Right ventricle myocardium inferior (tissue), 1 donor: ENCODE results near the gene B4GALT7. TPM values are rescaled to one million over a fixed set of nuclear protein-coding genes. Genes with fewer than 3 reads are reported as not detected.
"Not testable (repeated sequence)": the region's sequence is repeated elsewhere in the genome, so short reads cannot be mapped to it uniquely, and the experiment has no call there.

ENCODE experiments used
- ATAC-seq: fragments of 200-7000 bp; cut with Tn5 transposase; one replicate; pipeline ENCODE4 v1.9.1; 2020; ENCODE audit warnings: mild to moderate bottlenecking, moderate library complexity
- DNase-seq: peaks from one replicate; pipeline ENCODE4 v3.0.0; 2021; ENCODE audit errors: missing footprints
- intact Hi-C: fragments of 100-400 bp; cut with DNase I; formaldehyde crosslinking; loops from one replicate; pipeline ENCODE4 v1.11.0; 2022
- long read RNA-seq: library from polyadenylated mRNA; unstranded; transcript quantifications from one replicate; pipeline ENCODE4 v2.0.0, GENCODE V29; 2021
- total RNA-seq: library from RNA; stranded (reverse); fragmentation: NEBNext Ultra II Directional; extraction: Animal tissue kit (Norgen Biotek cat#: 25700); gene quantifications from one replicate; pipeline ENCODE4 v1.2.1, GENCODE V29; 2021
- donor health status: DM: no; HTN: yes; CAD: no; lungs with severe emphysema.

The B4GALT7 gene
- total RNA-seq: 13.2 TPM
- long read RNA-seq, transcript B4GALT7-201 (6 exons, 1,747 nt): major isoform, 12 of 17 reads
- long read RNA-seq, partial matches to known transcripts: 0 of 17 reads
- long read RNA-seq, other reads (novel, unspliced or antisense): 4 of 17 reads

- peak; percentile 95 for DNase-seq
- ATAC-seq: peak; percentile 97
- intact Hi-C loops: loop anchor here (1.0 kb wide), 1 partner anchor 8 kb away; the partner anchor contains the start of gene TMED9
These were observed at the start of gene B4GALT7 for GRCh38 chr5:177599731-177600507. TSS of gene B4GALT7 (plus strand) at chr5:177600132. CDS start at chr5:177600211, 79 bp downstream.

- ATAC-seq: no peak
- intact Hi-C loops: no loop called here
- no peak for DNase-seq
These were observed 47.0 kb upstream of the B4GALT7 start for GRCh38 chr5:177552839-177553455.

- peak; percentile 72 for DNase-seq
- intact Hi-C loops: loop anchor here (2.0 kb wide), 1 partner anchor 37 kb away; the partner anchor contains the start of gene DDX41
- ATAC-seq: peak; percentile 23
These were observed 46.1 kb upstream of the B4GALT7 start for GRCh38 chr5:177553671-177554429.

GRCh38 chr5:177554474-177555111, 45.3 kb upstream of the B4GALT7 start, which contains the start of gene FAM193B:
TSS of gene FAM193B (minus strand) at chr5:177554563. CDS start at chr5:177554458, 105 bp downstream.
- ATAC-seq (peak; percentile 96), DNase-seq (peak; percentile 97)
- intact Hi-C loops: loop anchor here (2.0 to 5.0 kb wide), 2 partner anchors 38 kb away; partner anchors contain the start of genes DDX41 and TMED9

GRCh38 chr5:177555228-177555627, 44.7 kb upstream of the B4GALT7 start:
- ATAC-seq (no peak), DNase-seq (no peak)
- intact Hi-C loops: loop anchor here (2.0 to 5.0 kb wide), 2 partner anchors 37 to 38 kb away; partner anchors contain the start of genes DDX41 and TMED9

GRCh38 chr5:177555665-177556064, 44.3 kb upstream of the B4GALT7 start:
- intact Hi-C loops: loop anchor here (2.0 to 5.0 kb wide), 2 partner anchors 37 to 39 kb away; partner anchors contain the start of genes DDX41 and TMED9
- ATAC-seq: no peak
- no peak for DNase-seq

- ATAC-seq: no peak
- DNase-seq: no peak
- intact Hi-C loops: loop anchor here (5.0 kb wide), 1 partner anchor 35 kb away; the partner anchor contains the start of gene TMED9
These were observed 42.8 kb upstream of the B4GALT7 start for GRCh38 chr5:177557041-177557647.

- no peak for ATAC-seq
- intact Hi-C loops: loop anchor here (5.0 kb wide), 1 partner anchor 35 kb away; the partner anchor contains the start of gene TMED9
- DNase-seq: no peak
These were observed 42.1 kb upstream of the B4GALT7 start for GRCh38 chr5:177557796-177558195.

GRCh38 chr5:177559446-177559941, 40.4 kb upstream of the B4GALT7 start:
- intact Hi-C loops: loop anchor here (5.0 kb wide), 1 partner anchor 33 kb away; the partner anchor contains the start of gene TMED9
- not testable (repeated sequence) for DNase-seq, ATAC-seq

GRCh38 chr5:177565046-177565445, 34.9 kb upstream of the B4GALT7 start:
- intact Hi-C loops: no loop called here
- DNase-seq: no peak
- no peak for ATAC-seq

- ATAC-seq (no peak), DNase-seq (no peak)
- intact Hi-C loops: no loop called here
These were observed 31.6 kb upstream of the B4GALT7 start for GRCh38 chr5:177568326-177568725.

- ATAC-seq (no peak), DNase-seq (no peak)
- intact Hi-C loops: no loop called here
These were observed 30.0 kb upstream of the B4GALT7 start for GRCh38 chr5:177569894-177570293.

- DNase-seq: no peak
- no peak for ATAC-seq
- intact Hi-C loops: no loop called here
These were observed 24.4 kb upstream of the B4GALT7 start for GRCh38 chr5:177575488-177575887.

- no peak for ATAC-seq
- DNase-seq: no peak
- intact Hi-C loops: no loop called here
These were observed 23.8 kb upstream of the B4GALT7 start for GRCh38 chr5:177576169-177576568.

GRCh38 chr5:177578316-177578715, 21.6 kb upstream of the B4GALT7 start:
- DNase-seq (no peak), ATAC-seq (no peak)
- intact Hi-C loops: no loop called here

- DNase-seq (no peak), ATAC-seq (no peak)
- intact Hi-C loops: no loop called here
These were observed 11.5 kb upstream of the B4GALT7 start for GRCh38 chr5:177588413-177588909.

GRCh38 chr5:177590406-177590805, 9.5 kb upstream of the B4GALT7 start:
- ATAC-seq (no peak), DNase-seq (no peak)
- intact Hi-C loops: loop anchor here (5.0 kb wide), 1 partner anchor 33 kb away; no protein-coding TSS in a partner anchor
